HT-29 (cell line): ENCODE measurements around the gene TMEM131. TPM values are rescaled to one million over a fixed set of nuclear protein-coding genes. Genes with fewer than 3 reads are reported as not detected.
A peak's percentile ranks its signal among the peaks of the same experiment; 100 is the strongest.

Source experiments
- DNase-seq: peaks from one replicate; pipeline ENCODE4 v3.0.0-alpha.2; 2015; ENCODE audit warnings: low spot score
- total RNA-seq: library from RNA; depleted of rRNA; stranded (reverse); fragments of >200 nt; shearing (Covaris generic); gene quantifications from 2 replicates; pipeline ENCODE4 v1.2.3, GENCODE V29; 2014

TMEM131 gene
- total RNA-seq, 1 experiment from 2014 or later, result 14.1 TPM

GRCh38 chr2:97741251-97741650 is 254.5 kb downstream of the TMEM131 start:
- DNase-seq, result no peak

GRCh38 chr2:97740590-97741182 is 255.1 kb downstream of the TMEM131 start:
- peak; percentile 57 for DNase-seq

GRCh38 chr2:97739893-97740245 is 255.9 kb downstream of the TMEM131 start:
- DNase-seq, result no peak

DNA sequence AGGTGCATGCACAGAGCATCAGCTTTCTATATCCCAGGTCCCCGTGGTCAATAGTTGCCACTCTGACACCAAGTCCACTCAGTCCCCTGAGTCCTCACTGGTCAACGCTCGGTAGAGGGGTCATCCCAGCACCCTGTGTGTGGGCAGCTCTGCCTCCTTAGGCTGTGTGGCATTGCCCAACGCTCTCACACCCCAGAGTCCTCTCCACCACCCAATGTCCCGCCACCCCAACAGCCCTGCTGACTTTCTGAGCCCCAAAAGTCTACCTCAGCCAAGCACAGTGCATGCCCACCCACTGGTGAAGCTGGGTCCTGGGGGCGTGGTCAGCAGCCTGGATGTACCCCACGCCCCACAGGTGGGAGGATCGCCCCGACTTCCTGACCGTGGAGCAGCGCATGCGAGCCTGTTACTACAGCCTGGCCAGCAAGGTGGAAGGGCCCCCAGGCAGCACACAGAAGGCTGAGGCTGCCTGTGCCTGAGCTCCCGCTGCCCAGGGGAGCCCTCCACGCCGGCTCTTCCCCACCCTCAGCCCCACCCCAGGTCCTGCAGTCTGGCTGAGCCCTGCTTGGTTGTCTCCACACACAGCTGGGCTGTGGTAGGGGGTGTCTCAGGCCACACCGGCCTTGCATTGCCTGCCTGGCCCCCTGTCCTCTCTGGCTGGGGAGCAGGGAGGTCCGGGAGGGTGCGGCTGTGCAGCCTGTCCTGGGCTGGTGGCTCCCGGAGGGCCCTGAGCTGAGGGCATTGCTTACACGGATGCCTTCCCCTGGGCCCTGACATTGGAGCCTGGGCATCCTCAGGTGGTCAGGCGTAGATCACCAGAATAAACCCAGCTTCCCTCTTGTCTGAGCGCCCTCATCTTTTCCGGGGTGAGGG is 256.5 kb downstream of the TMEM131 start:
- no peak for DNase-seq

- no peak for DNase-seq
Observed at GRCh38 chr2:97738179-97739019, 257.3 kb downstream of the TMEM131 start.

- no peak for DNase-seq
Observed at GRCh38 chr2:97737421-97738178, 258.1 kb downstream of the TMEM131 start.

- no peak for DNase-seq
Observed at GRCh38 chr2:97736608-97737330, 259.0 kb downstream of the TMEM131 start.

- no peak for DNase-seq
Observed at GRCh38 chr2:97736185-97736584, 259.6 kb downstream of the TMEM131 start.

- no peak for DNase-seq
Observed at GRCh38 chr2:97735161-97735561, 260.6 kb downstream of the TMEM131 start.

GRCh38 chr2:97734061-97735051 is 261.4 kb downstream of the TMEM131 start:
- DNase-seq, result no peak

DNA sequence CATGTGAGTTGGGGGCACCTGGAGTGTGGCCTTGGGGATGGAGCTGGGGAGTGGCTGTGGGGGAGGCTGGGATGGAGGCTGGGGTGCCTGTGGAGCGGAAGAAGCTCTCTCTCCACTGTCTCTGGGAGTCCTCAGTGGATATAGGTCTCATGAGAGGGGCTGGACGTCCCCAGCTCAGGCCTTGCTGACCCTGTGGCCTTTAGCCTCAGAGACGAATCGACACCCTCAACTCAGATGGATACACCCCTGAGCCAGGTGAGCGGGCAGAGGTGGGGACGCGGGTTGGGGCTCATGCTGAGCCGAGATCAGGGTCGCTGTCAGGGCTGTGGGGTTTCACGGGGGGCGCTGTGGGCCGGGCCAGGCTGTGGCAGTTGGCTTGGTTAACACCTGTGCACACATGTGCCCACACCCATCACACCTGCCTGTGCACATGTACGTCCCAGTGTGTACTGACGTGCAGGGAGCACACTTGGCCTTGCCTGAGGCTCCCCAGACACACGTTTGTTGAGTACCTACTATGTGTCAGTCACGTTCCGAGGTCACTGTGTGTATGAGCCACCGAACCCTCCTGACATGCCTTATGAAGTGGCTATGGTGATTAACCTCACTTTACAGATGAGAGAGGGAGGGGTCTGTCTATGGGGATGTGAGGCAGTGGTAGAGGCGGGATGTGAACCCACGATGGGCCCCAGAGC is 262.3 kb downstream of the TMEM131 start:
- no peak for DNase-seq

GRCh38 chr2:97732436-97733340 is 263.1 kb downstream of the TMEM131 start:
- no peak for DNase-seq

GRCh38 chr2:97731274-97732020 is 264.3 kb downstream of the TMEM131 start:
- no peak for DNase-seq

DNA sequence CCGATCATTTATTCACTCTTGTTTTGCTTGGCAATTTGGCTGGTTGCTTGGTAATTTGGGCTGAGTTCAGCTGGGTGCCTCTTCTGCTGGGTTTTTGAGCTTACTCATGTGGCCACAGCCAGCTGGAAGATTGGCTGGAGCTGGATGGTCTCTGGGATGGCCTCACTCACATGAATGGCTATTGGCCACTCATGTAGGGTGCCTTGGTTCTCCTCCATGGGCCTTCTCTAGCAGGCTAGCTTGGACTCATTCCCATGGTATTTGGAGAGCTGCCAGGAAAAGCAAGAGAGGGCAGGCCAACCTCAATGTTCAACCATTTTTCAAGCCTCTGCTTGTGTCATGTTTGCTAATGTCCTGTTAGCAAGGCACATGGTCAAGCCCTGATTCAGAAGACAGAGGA is 265.5 kb downstream of the TMEM131 start:
- DNase-seq, result no peak

- DNase-seq, result no peak
Observed at GRCh38 chr2:97728091-97728731, 267.5 kb downstream of the TMEM131 start.

GRCh38 chr2:97727296-97727695 is 268.5 kb downstream of the TMEM131 start:
- DNase-seq, result no peak
